Astrocyte (in vitro differentiated cells and primary cell): ENCODE data around the gene TRIM3.

Experiments used
- CTCF ChIP-seq: IDR thresholded peaks from 2 replicates; pipeline ENCODE4 v1.5.1; 2011; ENCODE audit warnings: low read depth, mild to moderate bottlenecking, inconsistent platforms, low read length, moderate library complexity; ENCODE audit not compliant: insufficient read depth
- EZH2 ChIP-seq: IDR thresholded peaks from 2 replicates; pipeline ENCODE4 v1.6.1; 2012; ENCODE audit warnings: mild to moderate bottlenecking, low read length, inconsistent platforms; ENCODE audit not compliant: insufficient read depth

DNA sequence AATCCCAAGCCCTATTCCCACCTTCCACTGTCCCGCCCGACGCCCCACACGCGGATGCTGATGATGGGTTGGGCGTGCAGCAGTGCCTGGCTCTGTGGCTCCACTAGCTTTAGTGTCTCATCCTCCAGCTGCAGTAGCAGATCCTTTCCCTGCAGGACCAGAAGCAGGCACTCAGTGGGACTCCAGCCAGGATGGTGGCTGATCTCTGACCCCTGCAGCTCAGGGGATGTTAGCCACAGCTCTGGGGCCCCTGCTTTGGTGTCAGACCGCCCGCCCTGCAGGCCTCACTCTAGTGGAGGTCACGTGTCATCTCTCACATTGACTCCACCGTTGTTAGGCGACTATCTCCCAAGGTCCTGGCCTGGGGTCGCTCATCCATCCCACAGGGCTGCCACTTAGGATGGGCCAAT, 71.7 kb downstream of the TRIM3 start:
- no peak for TF ChIP-seq CTCF
- no peak for TF ChIP-seq EZH2
